Naive B cell (primary cell): Measurements from ENCODE around the gene YIPF2. TPM values are rescaled to one million over a fixed set of nuclear protein-coding genes. Genes with fewer than 3 reads are reported as not detected.
"Not testable (repeated sequence)": the region's sequence is repeated elsewhere in the genome, so short reads cannot be mapped to it uniquely, and the experiment has no call there.

Source experiments
- ATAC-seq, 2 donors: fragments of 150-1000 bp; cut with Tn5 transposase; 2 replicates each; pipeline ENCODE4 v1.10.0; 2021; ENCODE audit warnings: low read depth in 2 of 2, mild to moderate bottlenecking in 2 of 2, moderate library complexity in 2 of 2
- DNase-seq: peaks from one replicate; pipeline ENCODE4 v3.0.0; 2022
- H3K27ac Mint-ChIP-seq, 6 donors: one replicate each; pipeline ENCODE4 v1.8.0; 2020 to 2022; ENCODE audit warnings: mild to moderate bottlenecking in 6 of 6, mixed read lengths in 6 of 6, moderate library complexity in 5 of 6, inconsistent platforms in 2 of 6
- H3K27me3 Mint-ChIP-seq, 3 donors: one replicate each; pipeline ENCODE4 v1.8.0; 2021 to 2022; ENCODE audit warnings: mixed read lengths in 3 of 3, mild to moderate bottlenecking in 1 of 3
- H3K36me3 Mint-ChIP-seq, 2 donors: one replicate each; pipeline ENCODE4 v1.8.0; 2020 to 2022; ENCODE audit warnings: mixed read lengths in 2 of 2, inconsistent platforms in 1 of 2, mild to moderate bottlenecking in 1 of 2
- H3K4me1 Mint-ChIP-seq, 3 donors: one replicate each; pipeline ENCODE4 v1.8.0; 2020 to 2022; ENCODE audit warnings: mixed read lengths in 3 of 3, inconsistent platforms in 1 of 3, mild to moderate bottlenecking in 1 of 3, moderate library complexity in 1 of 3
- H3K4me3 Mint-ChIP-seq, 8 donors: one replicate each; pipeline ENCODE4 v1.8.0; 2020 to 2022; ENCODE audit warnings: mild to moderate bottlenecking in 8 of 8, mixed read lengths in 8 of 8, moderate library complexity in 8 of 8, inconsistent platforms in 2 of 8
- H3K9me3 Mint-ChIP-seq, 7 donors: one replicate each; pipeline ENCODE4 v1.8.0; 2020 to 2022; ENCODE audit warnings: mixed read lengths in 7 of 7, mild to moderate bottlenecking in 5 of 7, inconsistent platforms in 2 of 7, moderate library complexity in 1 of 7
- polyA plus RNA-seq, 6 donors: library from polyadenylated mRNA; unstranded; fragments of 300-500 nt; fragmentation: Illumina TruSeq; gene quantifications; one replicate each; pipeline ENCODE4 v1.2.3, GENCODE V29; 2021; ENCODE audit warnings: low read depth in 6 of 6

Gene YIPF2
- polyA plus RNA-seq, 6 donors from 2014 or later = 3.7 to 18.5 (median 7.4) TPM

DNA sequence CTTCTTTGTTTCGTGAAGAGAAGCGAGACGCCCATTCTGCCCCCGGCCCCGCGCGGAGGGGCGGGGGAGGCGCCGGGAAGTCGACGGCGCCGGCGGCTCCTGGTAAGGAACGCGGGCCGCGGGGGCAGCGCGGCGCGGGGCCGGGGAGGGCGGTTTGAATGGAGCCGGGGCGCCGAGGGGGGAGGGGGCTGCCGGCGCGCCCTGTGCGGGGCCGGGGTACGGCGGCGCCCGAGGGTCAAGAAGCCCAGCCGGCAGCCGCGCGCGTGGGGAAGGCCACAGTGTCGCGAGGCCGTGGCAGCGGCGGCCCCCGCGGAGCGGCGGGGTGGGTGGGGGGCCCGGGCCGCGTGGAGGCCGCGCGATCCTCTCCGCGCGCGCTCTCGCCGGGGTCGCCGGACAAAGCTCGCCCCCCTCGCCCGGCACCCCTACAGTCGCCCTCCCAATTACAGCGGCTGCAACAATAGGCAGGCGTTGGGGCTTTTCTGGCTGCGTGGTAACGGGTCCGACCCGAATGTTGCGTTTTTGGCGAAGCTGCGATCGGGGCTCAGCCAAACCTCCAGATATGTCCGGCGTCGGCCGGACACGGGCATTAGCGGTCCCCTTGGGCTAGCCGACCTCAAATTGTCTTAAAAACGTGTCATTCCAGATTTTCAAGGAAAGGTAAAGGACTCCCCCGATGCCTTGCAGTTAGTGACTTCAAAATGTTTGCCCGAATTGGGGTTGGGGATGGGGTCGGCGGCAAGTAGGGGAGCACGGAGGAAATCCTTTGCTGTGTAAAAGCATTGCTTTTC, 32.8 kb upstream of the YIPF2 start:
- Mint-ChIP-seq H3K27me3 (no peaks in the 10 kb centered on the region), H3K36me3 (no peaks in the 10 kb centered on the region), H3K4me1 (peaks cover 26 to 50% (median 48%) of the 10 kb centered on the region in 3 donors), H3K4me3 (peak overlapping the region; percentile 85 to 95 (median 92)), H3K27ac (peak overlapping the region in 5 of 6 donors; percentile 70 to 93 (median 87)), H3K9me3 (no peaks in the 10 kb centered on the region)
- ATAC-seq = peak; percentile 34 to 41
- DNase-seq = no peak

DNA sequence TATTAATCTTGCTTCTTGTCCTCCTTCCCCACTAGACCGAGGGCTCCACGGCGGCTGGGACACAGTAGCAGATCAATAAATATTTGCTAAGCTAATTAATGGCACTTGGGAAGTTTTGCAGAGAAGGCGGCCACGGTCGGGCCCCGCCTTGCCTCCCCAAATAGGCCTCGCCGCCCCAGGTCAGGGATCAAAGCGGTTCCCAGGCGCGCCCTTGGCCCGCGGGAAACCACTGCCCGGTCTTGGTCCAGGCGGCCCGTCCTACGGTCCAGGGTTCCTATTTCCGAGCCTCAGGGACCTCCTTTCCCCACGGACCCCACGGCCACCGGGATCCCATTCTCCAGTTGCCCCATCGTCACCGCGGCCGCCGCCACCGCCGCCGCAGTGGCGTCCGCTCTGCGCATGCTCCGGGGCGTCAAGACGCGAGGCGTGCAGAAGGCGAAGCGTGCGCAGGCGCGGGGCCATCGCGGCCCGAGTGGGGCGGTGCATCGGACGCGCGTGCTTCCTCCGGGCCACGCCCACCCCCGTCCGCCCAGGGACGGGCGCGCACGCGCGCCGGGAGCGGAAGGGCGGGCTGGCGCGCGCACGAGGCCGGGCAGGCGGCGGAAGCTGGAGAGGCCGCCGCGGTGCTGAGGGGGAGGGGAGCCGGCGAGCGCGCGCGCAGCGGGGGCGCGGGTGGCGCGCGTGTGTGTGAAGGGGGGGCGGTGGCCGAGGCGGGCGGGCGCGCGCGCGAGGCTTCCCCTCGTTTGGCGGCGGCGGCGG, 32.1 kb upstream of the YIPF2 start, which contains the start of gene SMARCA4:
Gene SMARCA4, plus strand, starts transcription at position 717 of the 759 bp plus-strand sequence. CDS start 23,122 bp downstream, outside the sequence.
- Mint-ChIP-seq H3K36me3 (no peaks in the 10 kb centered on the region), H3K27ac (peak within 1 kb of the TSS; percentile 87 to 94 (median 91)), H3K4me1 (peaks cover 22 to 47% (median 46%) of the 10 kb centered on the region in 3 donors), H3K27me3 (no peaks in the 10 kb centered on the region), H3K9me3 (no peaks in the 10 kb centered on the region), H3K4me3 (peak within 1 kb of the TSS; percentile 85 to 95 (median 92))
- peak; percentile 99 for DNase-seq
- ATAC-seq = peak; percentile 78 to 79

- H3K27me3 Mint-ChIP-seq, H3K36me3 Mint-ChIP-seq, ATAC-seq, H3K9me3 Mint-ChIP-seq, DNase-seq: not testable (repeated sequence)
- Mint-ChIP-seq H3K4me3 (peak overlapping the region; percentile 63 to 92 (median 88)), H3K27ac (peak overlapping the region in 4 of 6 donors; percentile 11 to 94 (median 54)), H3K4me1 (peaks cover 19 to 40% (median 39%) of the 10 kb centered on the region in 3 donors)
Observed at GRCh38 chr19:10959277-10959968, 31.0 kb upstream of the YIPF2 start.

GRCh38 chr19:10952809-10953208, 24.4 kb upstream of the YIPF2 start:
- ATAC-seq = no peak
- Mint-ChIP-seq H3K4me3 (no peak overlapping the region), H3K36me3 (no peaks in the 10 kb centered on the region), H3K9me3 (no peaks in the 10 kb centered on the region), H3K27me3 (no peaks in the 10 kb centered on the region), H3K27ac (no peak overlapping the region), H3K4me1 (no peaks in the 10 kb centered on the region)
- DNase-seq = no peak

GRCh38 chr19:10946958-10947657, 18.7 kb upstream of the YIPF2 start:
- no peaks in the 10 kb centered on the region for H3K27me3 Mint-ChIP-seq
- no peak overlapping the region for H3K4me3 Mint-ChIP-seq
- no peaks in the 10 kb centered on the region for H3K36me3 Mint-ChIP-seq
- H3K9me3 Mint-ChIP-seq = no peaks in the 10 kb centered on the region
- peaks cover 0 to 2% (median under 1%) of the 10 kb centered on the region in 3 donors for H3K4me1 Mint-ChIP-seq
- no peak for ATAC-seq
- H3K27ac Mint-ChIP-seq = no peak overlapping the region
- DNase-seq = no peak

DNA sequence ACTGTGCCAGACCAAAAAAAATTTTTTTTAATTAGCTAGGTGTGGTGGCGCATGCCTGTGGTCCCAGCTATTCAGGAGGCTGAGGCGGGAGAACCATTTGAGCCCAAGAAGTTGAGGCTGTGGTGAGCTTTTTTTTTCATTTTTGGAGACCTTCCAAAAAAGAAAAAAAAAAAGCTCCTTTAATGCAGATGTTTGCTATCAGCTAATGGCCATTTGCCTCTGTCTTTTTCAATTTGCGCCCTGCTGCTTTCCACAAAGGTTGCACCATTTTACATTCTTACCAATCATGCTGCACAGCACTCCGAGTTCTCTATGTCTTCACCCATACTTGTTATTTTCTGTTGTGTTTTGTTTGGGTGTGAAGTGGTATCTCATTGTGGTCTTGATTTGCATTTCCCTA, 16.8 kb upstream of the YIPF2 start:
- DNase-seq = no peak
- no peaks in the 10 kb centered on the region for H3K27me3 Mint-ChIP-seq
- no peak overlapping the region for H3K4me3 Mint-ChIP-seq
- H3K36me3 Mint-ChIP-seq = no peaks in the 10 kb centered on the region
- H3K4me1 Mint-ChIP-seq = peaks cover 0 to 9% (median 2%) of the 10 kb centered on the region in 3 donors
- H3K9me3 Mint-ChIP-seq = no peaks in the 10 kb centered on the region
- H3K27ac Mint-ChIP-seq = no peak overlapping the region
- ATAC-seq = no peak

- not testable (repeated sequence) for H3K4me3 Mint-ChIP-seq, H3K9me3 Mint-ChIP-seq, H3K27ac Mint-ChIP-seq, ATAC-seq, DNase-seq, H3K36me3 Mint-ChIP-seq, H3K4me1 Mint-ChIP-seq, H3K27me3 Mint-ChIP-seq
Observed at GRCh38 chr19:10943412-10943811, 15.0 kb upstream of the YIPF2 start.

GRCh38 chr19:10941649-10942048, 13.2 kb upstream of the YIPF2 start:
- not testable (repeated sequence) for DNase-seq, H3K4me1 Mint-ChIP-seq, H3K4me3 Mint-ChIP-seq, ATAC-seq, H3K36me3 Mint-ChIP-seq, H3K27me3 Mint-ChIP-seq, H3K9me3 Mint-ChIP-seq
- H3K27ac Mint-ChIP-seq = peak overlapping the region in 1 of 6 donors; percentile 47

- Mint-ChIP-seq H3K27ac (peak overlapping the region in 2 of 6 donors; percentile 42 to 63), H3K9me3 (no peaks in the 10 kb centered on the region)
Observed at GRCh38 chr19:10936661-10937084, 8.2 kb upstream of the YIPF2 start.

GRCh38 chr19:10935371-10936059, 7.1 kb upstream of the YIPF2 start:
- no peaks in the 10 kb centered on the region for H3K9me3 Mint-ChIP-seq
- ATAC-seq = no peak
- no peaks in the 10 kb centered on the region for H3K27me3 Mint-ChIP-seq
- peak overlapping the region in 2 of 8 donors; percentile 18 to 44 for H3K4me3 Mint-ChIP-seq
- H3K27ac Mint-ChIP-seq = no peak overlapping the region
- peaks cover 0 to 11% (median 4%) of the 10 kb centered on the region in 3 donors for H3K4me1 Mint-ChIP-seq
- DNase-seq = no peak
- no peaks in the 10 kb centered on the region for H3K36me3 Mint-ChIP-seq

More at GRCh38 chr19:10936661-10937084, 8.2 kb upstream of the YIPF2 start:
- Mint-ChIP-seq H3K4me1 (peaks cover 4 to 6% (median 5%) of the 10 kb centered on the region in 3 donors), H3K4me3 (peak overlapping the region in 1 of 8 donors; percentile 56), H3K27me3 (no peaks in the 10 kb centered on the region), H3K36me3 (no peaks in the 10 kb centered on the region)
- DNase-seq (peak; percentile 51), ATAC-seq (peak; percentile 51 to 68)

DNA sequence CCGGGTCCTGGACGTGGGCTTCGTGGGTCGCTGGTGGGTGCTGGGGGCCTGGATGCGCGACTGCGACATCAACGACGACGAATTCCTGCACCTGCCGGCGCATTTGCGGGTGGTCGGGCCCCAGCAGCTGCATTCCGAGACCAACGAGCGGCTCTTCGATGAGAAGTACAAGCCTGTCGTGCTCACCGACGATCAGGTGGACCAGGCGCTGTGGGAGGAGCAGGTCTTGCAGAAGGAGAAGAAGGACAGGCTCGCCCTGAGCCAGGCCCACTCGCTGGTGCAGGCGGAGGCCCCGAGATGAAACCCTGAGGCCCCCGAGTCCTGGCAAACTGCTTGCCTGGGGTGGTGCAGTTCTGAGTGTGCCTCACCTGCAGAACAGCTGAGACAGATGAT, 959 bp upstream of the YIPF2 start:
- Mint-ChIP-seq H3K27me3 (no peaks in the 10 kb centered on the region), H3K4me3 (peak overlapping the region; percentile 67 to 95 (median 91)), H3K4me1 (peaks cover 12 to 37% (median 21%) of the 10 kb centered on the region in 3 donors), H3K27ac (peak overlapping the region in 2 of 6 donors; percentile 47 to 83), H3K36me3 (no peaks in the 10 kb centered on the region), H3K9me3 (no peaks in the 10 kb centered on the region)
- ATAC-seq (no peak), DNase-seq (no peak)
